ENCODE results near the gene CD248. TPM values are rescaled to one million over a fixed set of nuclear protein-coding genes. Genes with fewer than 3 reads are reported as not detected.

Gene CD248
- total and polyA plus RNA-seq, 9 donors: 4.9 to 47.9 (median 17.2) TPM

- peak in 2 of 5 donors; percentile 32 to 47 for DNase-seq
- H3K4me3 ChIP-seq: peak overlapping the region; percentile 44
- intact Hi-C loops (cut with DNase I): loop anchor here in 1 of 4 donors (10.0 kb wide), 1 partner anchor 51 kb away; the partner anchor contains the start of gene YIF1A
- H3K36me3 ChIP-seq: no peaks in the 10 kb centered on the region
- H3K27ac ChIP-seq: peak overlapping the region in 1 of 2 donors; percentile 5
- 5 to 10% (median 7%) methylated on average over 28 to 35 of the region's 35 CpGs for WGBS, 3 donors
- H3K27me3 ChIP-seq: no peaks in the 10 kb centered on the region
- peaks cover 13% of the 10 kb centered on the region for H3K4me1 ChIP-seq (ENCODE audit: insufficient read depth)
- H3K9me3 ChIP-seq: no peaks in the 10 kb centered on the region
- no peak for TF ChIP-seq CTCF (IDR thresholded peaks at IDR 0.05)
- no peak for TF ChIP-seq EP300 (IDR thresholded peaks at IDR 0.05)
- TF ChIP-seq POLR2A (IDR thresholded peaks at IDR 0.05): no peak
Measured at GRCh38 chr11:66335531-66336233, 18.8 kb upstream of the CD248 start.

DNA sequence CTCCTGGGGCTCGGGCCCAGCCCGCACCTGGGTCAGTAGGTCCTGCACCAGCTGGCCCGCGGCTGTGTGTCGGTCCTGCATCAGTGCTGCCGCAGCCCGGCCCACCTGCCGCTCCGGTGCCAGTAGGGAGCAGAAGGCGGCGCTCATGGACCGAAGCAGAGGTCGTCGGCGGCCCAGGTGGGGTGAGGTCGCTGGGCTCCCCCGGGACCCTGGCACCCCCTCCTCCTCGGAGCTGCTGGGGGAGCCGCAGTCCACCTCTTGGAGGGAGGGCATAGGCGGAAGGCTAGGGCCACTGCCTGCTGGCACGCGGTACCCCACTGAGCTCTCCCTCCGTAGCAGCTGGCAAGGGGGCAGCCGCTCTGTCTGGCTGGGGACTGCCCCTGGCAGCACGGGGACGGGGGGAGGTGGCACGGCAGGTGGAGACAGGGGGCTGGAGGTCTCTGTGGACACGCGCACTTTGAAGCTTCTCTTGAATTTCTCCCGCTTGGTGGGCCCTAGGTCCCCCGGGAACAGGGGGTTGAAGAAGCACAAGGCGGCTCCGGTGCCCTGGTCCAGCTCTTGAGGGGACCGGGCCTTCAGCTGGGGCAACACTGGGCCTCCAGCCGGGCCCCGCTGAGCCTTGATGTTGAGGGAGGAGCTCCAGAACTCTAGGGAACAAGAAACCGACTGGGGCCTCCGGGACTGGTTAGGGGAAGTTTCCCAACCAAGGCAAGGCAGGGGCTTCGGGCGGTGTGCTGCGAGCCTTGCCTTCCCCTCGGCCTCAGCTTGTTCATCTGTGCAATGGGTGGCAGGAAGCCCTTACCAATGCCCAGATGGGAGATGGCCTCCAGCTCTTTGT, 18.0 kb upstream of the CD248 start:
- no peak overlapping the region for H3K27ac ChIP-seq
- TF ChIP-seq EP300 (IDR thresholded peaks at IDR 0.05) (no peak), CTCF (IDR thresholded peaks at IDR 0.05) (no peak), POLR2A (IDR thresholded peaks at IDR 0.05) (no peak)
- H3K27me3 ChIP-seq: no peaks in the 10 kb centered on the region
- peaks cover 13% of the 10 kb centered on the region for H3K4me1 ChIP-seq (ENCODE audit: insufficient read depth)
- DNase-seq: peak in 2 of 5 donors; percentile 31 to 41
- H3K4me3 ChIP-seq: no peak overlapping the region
- 77 to 80% (median 78%) methylated on average over 41 to 42 of the region's 42 CpGs for WGBS, 3 donors
- H3K36me3 ChIP-seq: no peaks in the 10 kb centered on the region
- intact Hi-C loops (cut with DNase I): loop anchor here in 1 of 4 donors (10.0 kb wide), 1 partner anchor 50 kb away; the partner anchor contains the start of gene YIF1A
- H3K9me3 ChIP-seq: no peaks in the 10 kb centered on the region

GRCh38 chr11:66333896-66334604, 17.2 kb upstream of the CD248 start:
- Histone ChIP-seq H3K27me3 (no peaks in the 10 kb centered on the region), H3K4me1 (ENCODE audit: insufficient read depth) (peaks cover 13% of the 10 kb centered on the region), H3K27ac (no peak overlapping the region), H3K4me3 (no peak overlapping the region), H3K9me3 (no peaks in the 10 kb centered on the region), H3K36me3 (no peaks in the 10 kb centered on the region)
- intact Hi-C loops (cut with DNase I): loop anchor here in 1 of 4 donors (10.0 kb wide), 1 partner anchor 49 kb away; the partner anchor contains the start of gene YIF1A
- DNase-seq: peak in 2 of 5 donors; percentile 28 to 34
- 82 to 88% (median 87%) methylated on average over 29 of the region's 29 CpGs for WGBS, 3 donors
- TF ChIP-seq CTCF (IDR thresholded peaks at IDR 0.05): no peak
- no peak for TF ChIP-seq POLR2A (IDR thresholded peaks at IDR 0.05)
- TF ChIP-seq EP300 (IDR thresholded peaks at IDR 0.05): no peak
